HUES48 (cell line): ENCODE results near the gene PODNL1.
"Not testable (repeated sequence)": the region's sequence is repeated elsewhere in the genome, so short reads cannot be mapped to it uniquely, and the experiment has no call there.

Experiments
- H3K27ac ChIP-seq: one replicate; pipeline ENCODE4 v1.7.0; 2013; ENCODE audit warnings: low read depth, low read length, inconsistent platforms
- H3K27me3 ChIP-seq: 2 replicates; pipeline ENCODE4 v1.6.1; 2013; ENCODE audit warnings: mild to moderate bottlenecking, low read length; ENCODE audit not compliant: control insufficient read depth, insufficient read depth
- H3K36me3 ChIP-seq: 2 replicates; pipeline ENCODE4 v1.6.1; 2013; ENCODE audit warnings: low read length; ENCODE audit not compliant: control insufficient read depth, insufficient read depth
- H3K4me1 ChIP-seq: 2 replicates; pipeline ENCODE4 v1.6.1; 2013; ENCODE audit warnings: mild to moderate bottlenecking, low read length; ENCODE audit not compliant: control insufficient read depth, insufficient read depth
- H3K4me3 ChIP-seq: 2 replicates; pipeline ENCODE4 v1.5.1; 2013; ENCODE audit warnings: mild to moderate bottlenecking, low read depth, low read length
- H3K9ac ChIP-seq: 2 replicates; pipeline ENCODE4 v1.6.1; 2013; ENCODE audit warnings: mild to moderate bottlenecking, low read depth, low read length, moderate library complexity
- H3K9me3 ChIP-seq: 2 replicates; pipeline ENCODE4 v1.6.1; 2013; ENCODE audit warnings: low read length; ENCODE audit not compliant: control insufficient read depth, insufficient read depth

Gene PODNL1

DNA sequence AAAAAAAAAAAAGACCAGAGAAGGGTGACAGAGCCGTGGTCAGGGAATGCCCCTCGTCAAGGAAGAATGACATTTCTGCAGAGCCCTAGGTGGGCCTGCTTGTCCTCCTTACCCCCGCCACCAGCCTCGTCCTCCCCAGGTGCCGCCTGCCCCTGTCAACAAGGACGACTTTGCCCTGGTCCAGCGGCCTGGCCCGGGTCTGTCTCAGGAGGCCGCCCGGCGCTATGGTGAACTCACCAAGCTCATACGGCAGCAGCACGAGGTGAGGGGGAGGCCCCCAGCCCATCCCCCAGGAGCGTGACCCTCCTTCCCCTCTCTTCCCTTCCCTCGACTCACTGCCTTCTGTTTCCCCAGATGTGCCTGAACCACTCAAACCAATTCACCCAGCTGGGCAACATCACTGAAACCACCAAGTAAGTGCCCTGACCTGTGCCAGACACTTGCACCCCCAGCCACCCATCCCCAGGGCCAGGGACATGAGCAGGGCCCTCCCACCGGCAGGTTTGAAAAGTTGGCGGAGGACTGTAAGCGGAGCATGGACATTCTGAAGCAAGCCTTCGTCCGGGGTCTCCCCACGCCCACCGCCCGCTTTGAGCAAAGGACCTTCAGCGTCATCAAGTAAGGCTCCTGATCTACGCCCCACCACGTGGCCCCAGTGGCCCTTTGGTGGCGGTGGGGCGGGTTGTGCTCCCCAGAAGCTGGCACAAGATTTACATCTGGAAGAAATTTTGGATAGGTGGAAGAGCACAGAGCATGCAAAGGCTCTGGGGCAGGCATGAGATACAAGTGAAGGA lies 14.8 kb downstream of the PODNL1 start:
- H3K36me3 ChIP-seq, result peaks cover 72% of the 10 kb centered on the region
- H3K4me3 ChIP-seq, result no peak overlapping the region
- no peak overlapping the region for H3K9ac ChIP-seq
- H3K4me1 ChIP-seq, result no peaks in the 10 kb centered on the region
- peaks cover 5% of the 10 kb centered on the region; the same call in 1 of the 2 replicates for H3K9me3 ChIP-seq
- H3K27me3 ChIP-seq, result no peaks in the 10 kb centered on the region
- no peak overlapping the region for H3K27ac ChIP-seq

- not testable (repeated sequence) for H3K4me3 ChIP-seq, H3K9me3 ChIP-seq, H3K27me3 ChIP-seq, H3K9ac ChIP-seq, H3K27ac ChIP-seq, H3K4me1 ChIP-seq
- H3K36me3 ChIP-seq, result peaks cover 67% of the 10 kb centered on the region
Measured at GRCh38 chr19:13922118-13922517, 16.1 kb downstream of the PODNL1 start.

DNA sequence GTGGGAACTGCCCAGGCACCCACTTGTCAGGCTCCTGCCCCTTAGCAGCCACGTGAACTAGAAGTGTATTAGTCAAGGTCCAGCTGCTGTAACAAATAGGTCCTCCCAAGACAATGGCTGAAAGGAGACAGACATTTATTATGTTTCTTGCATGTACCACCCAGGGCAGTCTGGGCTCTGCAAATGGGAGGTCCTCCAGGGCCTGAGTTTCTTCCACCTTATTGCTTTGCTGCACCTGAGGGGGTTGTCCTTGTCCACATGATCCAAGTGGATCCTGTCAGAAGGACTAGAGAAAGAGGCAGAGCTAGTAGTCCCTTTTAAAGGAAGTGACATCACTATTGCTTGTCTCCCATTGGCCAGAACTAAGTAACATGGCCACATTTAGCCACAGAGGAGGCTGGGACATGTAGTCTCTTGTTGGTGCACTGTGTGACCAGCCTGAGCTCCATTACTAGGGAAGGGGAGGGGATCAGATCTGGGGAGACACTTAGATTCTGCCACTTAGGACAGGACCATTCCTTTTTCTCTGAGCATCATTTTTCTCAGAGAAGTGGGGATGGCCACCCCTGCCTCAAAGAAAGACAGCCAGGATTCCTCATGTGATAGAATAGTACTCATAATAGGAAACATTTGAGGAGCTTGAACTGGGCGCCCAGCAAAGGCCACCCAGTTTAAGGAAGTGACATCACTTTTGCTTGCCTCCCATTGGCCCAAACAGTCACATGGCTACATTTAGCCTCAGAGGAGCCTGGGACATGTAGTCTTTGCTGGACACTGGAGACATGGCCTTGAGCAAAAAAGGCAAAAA lies 17.1 kb downstream of the PODNL1 start:
- Histone ChIP-seq H3K9me3 (peaks cover 5% of the 10 kb centered on the region; the same call in 1 of the 2 replicates), H3K36me3 (peaks cover 66% of the 10 kb centered on the region), H3K9ac (no peak overlapping the region), H3K27me3 (no peaks in the 10 kb centered on the region), H3K4me3 (no peak overlapping the region), H3K27ac (no peak overlapping the region), H3K4me1 (no peaks in the 10 kb centered on the region)

GRCh38 chr19:13920524-13920923 lies 17.7 kb downstream of the PODNL1 start:
- H3K4me1 ChIP-seq, result no peaks in the 10 kb centered on the region
- H3K27ac ChIP-seq, result no peak overlapping the region
- H3K27me3 ChIP-seq, result no peaks in the 10 kb centered on the region
- peaks cover 5% of the 10 kb centered on the region; the same call in 1 of the 2 replicates for H3K9me3 ChIP-seq
- H3K4me3 ChIP-seq, result no peak overlapping the region
- peaks cover 69% of the 10 kb centered on the region for H3K36me3 ChIP-seq
- no peak overlapping the region for H3K9ac ChIP-seq

DNA sequence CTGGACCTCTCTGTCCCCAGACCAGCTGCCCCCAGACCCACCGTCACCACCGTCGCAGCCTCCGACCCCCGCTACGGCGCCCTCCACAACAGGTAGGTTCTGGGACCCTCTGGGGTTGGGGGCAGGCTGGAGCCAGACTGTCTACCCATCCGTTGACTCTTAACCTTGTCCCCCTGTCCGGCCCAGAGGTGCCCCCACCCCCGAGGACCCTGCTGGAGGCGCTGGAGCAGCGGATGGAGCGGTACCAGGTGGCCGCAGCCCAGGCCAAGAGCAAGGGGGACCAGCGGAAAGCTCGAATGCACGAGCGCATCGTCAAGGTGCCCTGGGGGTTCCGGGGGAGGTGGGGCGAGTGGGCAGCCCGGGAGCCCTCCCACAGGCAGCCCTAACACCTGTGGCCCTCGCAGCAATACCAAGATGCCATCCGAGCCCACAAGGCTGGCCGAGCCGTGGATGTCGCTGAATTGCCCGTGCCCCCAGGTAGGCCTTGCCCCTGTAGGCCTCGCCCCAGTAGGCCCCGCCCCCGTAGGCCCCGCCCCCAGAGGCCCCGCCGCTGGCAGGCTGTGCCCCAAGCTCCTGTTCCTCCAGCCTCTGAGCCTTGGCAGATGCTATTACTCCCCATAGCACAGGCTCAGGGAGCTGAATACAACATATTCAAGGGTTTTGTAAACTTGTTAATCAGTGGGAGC lies 19.3 kb downstream of the PODNL1 start:
- Histone ChIP-seq H3K9ac (no peak overlapping the region), H3K27me3 (no peaks in the 10 kb centered on the region), H3K27ac (no peak overlapping the region), H3K36me3 (peaks cover 71% of the 10 kb centered on the region), H3K9me3 (peaks cover 5% of the 10 kb centered on the region; the same call in 1 of the 2 replicates), H3K4me1 (no peaks in the 10 kb centered on the region), H3K4me3 (no peak overlapping the region)

DNA sequence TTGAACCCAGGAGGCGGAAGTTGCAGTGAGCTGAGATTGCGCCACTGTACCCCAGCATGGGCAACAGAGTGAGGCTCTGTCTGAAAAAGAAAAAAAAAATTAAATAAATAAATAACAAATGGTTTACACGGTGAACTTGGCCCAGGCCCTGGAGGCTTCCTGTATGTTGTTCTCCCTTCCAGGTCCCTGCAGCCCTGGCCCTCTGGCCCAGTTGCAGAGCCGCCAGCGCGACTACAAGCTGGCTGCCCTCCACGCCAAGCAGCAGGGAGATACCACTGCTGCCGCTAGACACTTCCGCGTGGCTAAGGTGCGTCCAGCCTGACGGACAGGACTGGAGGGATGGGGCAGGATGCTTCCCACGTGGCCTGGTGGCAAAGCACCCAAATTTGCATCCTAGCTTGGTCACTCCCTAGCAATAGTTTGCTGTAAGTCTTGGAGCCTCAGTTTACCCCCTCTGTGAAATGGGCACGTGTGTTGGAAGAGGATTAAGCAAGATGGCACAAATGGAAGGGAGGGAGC lies 20.3 kb downstream of the PODNL1 start:
- Histone ChIP-seq H3K4me1 (no peaks in the 10 kb centered on the region), H3K27me3 (no peaks in the 10 kb centered on the region), H3K9me3 (peaks cover 5% of the 10 kb centered on the region; the same call in 1 of the 2 replicates), H3K36me3 (peaks cover 70% of the 10 kb centered on the region), H3K27ac (no peak overlapping the region), H3K4me3 (no peak overlapping the region), H3K9ac (no peak overlapping the region)

GRCh38 chr19:13914777-13915176 lies 23.4 kb downstream of the PODNL1 start:
- no peak overlapping the region for H3K27ac ChIP-seq
- no peaks in the 10 kb centered on the region for H3K9me3 ChIP-seq
- no peaks in the 10 kb centered on the region for H3K4me1 ChIP-seq
- H3K36me3 ChIP-seq, result peaks cover 59% of the 10 kb centered on the region
- H3K27me3 ChIP-seq, result no peaks in the 10 kb centered on the region
- no peak overlapping the region for H3K4me3 ChIP-seq
- no peak overlapping the region for H3K9ac ChIP-seq

DNA sequence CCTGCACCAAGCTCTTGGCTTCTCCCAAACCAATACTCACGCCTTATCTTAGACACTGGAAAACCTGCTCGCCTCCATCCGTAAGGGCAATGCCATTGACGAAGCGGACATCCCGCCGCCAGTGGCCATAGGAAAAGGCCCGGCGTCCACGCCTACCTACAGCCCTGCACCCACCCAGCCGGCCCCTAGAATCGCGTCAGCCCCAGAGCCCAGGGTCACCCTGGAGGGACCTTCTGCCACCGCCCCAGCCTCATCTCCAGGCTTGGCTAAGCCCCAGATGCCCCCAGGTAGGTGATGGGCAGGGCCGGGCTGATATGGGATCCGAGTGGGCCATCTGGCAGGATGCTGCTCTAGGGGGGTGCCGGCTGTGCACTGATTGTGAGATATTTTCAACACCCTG lies 24.9 kb downstream of the PODNL1 start:
- no peaks in the 10 kb centered on the region for H3K4me1 ChIP-seq
- H3K36me3 ChIP-seq, result peaks cover 53% of the 10 kb centered on the region
- no peaks in the 10 kb centered on the region for H3K27me3 ChIP-seq
- no peaks in the 10 kb centered on the region for H3K9me3 ChIP-seq
- no peak overlapping the region for H3K4me3 ChIP-seq
- H3K9ac ChIP-seq, result no peak overlapping the region
- no peak overlapping the region for H3K27ac ChIP-seq

DNA sequence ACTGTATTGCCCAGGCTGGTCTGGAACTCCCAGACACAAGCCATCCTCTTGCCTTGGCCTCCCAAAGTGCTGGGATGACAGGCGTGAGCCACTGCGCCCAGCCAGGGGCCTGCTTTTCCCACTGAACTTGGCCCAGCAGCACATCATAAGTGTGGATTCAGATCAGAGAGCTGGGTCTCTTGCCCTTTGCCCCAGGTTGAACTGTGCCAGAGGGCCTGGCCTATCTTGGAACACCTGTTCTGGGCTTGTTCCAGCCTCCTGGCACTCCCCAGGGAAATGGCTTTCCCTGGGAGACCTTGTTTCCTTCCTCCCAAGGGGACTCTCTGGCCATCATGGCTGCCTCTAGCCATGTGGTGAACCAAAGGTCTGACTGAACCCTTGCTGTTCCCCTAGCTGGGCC lies 28.8 kb downstream of the PODNL1 start:
- Histone ChIP-seq H3K36me3 (peaks cover 24% of the 10 kb centered on the region), H3K9ac (no peak overlapping the region), H3K27ac (no peak overlapping the region)

GRCh38 chr19:13908674-13909073 lies 29.5 kb downstream of the PODNL1 start:
- H3K27me3 ChIP-seq, result peaks cover 10% of the 10 kb centered on the region
- no peaks in the 10 kb centered on the region for H3K4me1 ChIP-seq
- peaks cover 24% of the 10 kb centered on the region for H3K36me3 ChIP-seq
- H3K9me3 ChIP-seq, result no peaks in the 10 kb centered on the region
- no peak overlapping the region for H3K27ac ChIP-seq
- no peak overlapping the region for H3K9ac ChIP-seq
- no peak overlapping the region for H3K4me3 ChIP-seq

More for the DNA sequence above, 28.8 kb downstream of the PODNL1 start:
- H3K4me3 ChIP-seq, result no peak overlapping the region
- no peaks in the 10 kb centered on the region for H3K4me1 ChIP-seq
- H3K9me3 ChIP-seq, result no peaks in the 10 kb centered on the region
- peaks cover 10% of the 10 kb centered on the region for H3K27me3 ChIP-seq
